NCI-H146 (cell line): ENCODE measurements around the gene LYST.
"Not testable (repeated sequence)": the region's sequence is repeated elsewhere in the genome, so short reads cannot be mapped to it uniquely, and the experiment has no call there.

Experiments used
- DNase-seq: peaks from one replicate; lab custom pipeline; 2025; lab: John Stamatoyannopoulos, UW

LYST gene

GRCh38 chr1:235766794-235767285 lies 99.9 kb downstream of the LYST start:
- no peak for DNase-seq

GRCh38 chr1:235763962-235764361 lies 102.7 kb downstream of the LYST start:
- DNase-seq, result no peak

GRCh38 chr1:235759336-235759735 lies 107.4 kb downstream of the LYST start:
- DNase-seq, result no peak

GRCh38 chr1:235758931-235759330 lies 107.8 kb downstream of the LYST start:
- DNase-seq, result peak; percentile 35

GRCh38 chr1:235757587-235758096 lies 109.1 kb downstream of the LYST start:
- no peak for DNase-seq

GRCh38 chr1:235754186-235754585 lies 112.5 kb downstream of the LYST start:
- DNase-seq, result not testable (repeated sequence)

- DNase-seq, result no peak
These were observed 116.9 kb downstream of the LYST start for GRCh38 chr1:235749755-235750300.

GRCh38 chr1:235748747-235749146 lies 118.0 kb downstream of the LYST start:
- DNase-seq, result no peak

GRCh38 chr1:235746245-235746644 lies 120.5 kb downstream of the LYST start:
- DNase-seq, result no peak

- no peak for DNase-seq
These were observed 121.1 kb downstream of the LYST start for GRCh38 chr1:235745503-235746136.

- DNase-seq, result no peak
These were observed 123.6 kb downstream of the LYST start for GRCh38 chr1:235742914-235743599.

GRCh38 chr1:235741294-235741693 lies 125.4 kb downstream of the LYST start:
- DNase-seq, result no peak

GRCh38 chr1:235739631-235740030 lies 127.1 kb downstream of the LYST start:
- no peak for DNase-seq

- DNase-seq, result no peak
These were observed 127.6 kb downstream of the LYST start for GRCh38 chr1:235739124-235739523.

GRCh38 chr1:235737751-235738150 lies 129.0 kb downstream of the LYST start:
- DNase-seq, result no peak

GRCh38 chr1:235736263-235736662 lies 130.4 kb downstream of the LYST start:
- peak; percentile 14 for DNase-seq

- DNase-seq, result no peak
These were observed 131.1 kb downstream of the LYST start for GRCh38 chr1:235735621-235736020.

- no peak for DNase-seq
These were observed 132.4 kb downstream of the LYST start for GRCh38 chr1:235734335-235734734.

- DNase-seq, result no peak
These were observed 136.7 kb downstream of the LYST start for GRCh38 chr1:235730007-235730406.

GRCh38 chr1:235726557-235726956 lies 140.1 kb downstream of the LYST start:
- DNase-seq, result no peak

- no peak for DNase-seq
These were observed 141.3 kb downstream of the LYST start for GRCh38 chr1:235725434-235725833.

GRCh38 chr1:235724730-235725129 lies 142.0 kb downstream of the LYST start:
- DNase-seq, result no peak

- no peak for DNase-seq
These were observed 143.8 kb downstream of the LYST start for GRCh38 chr1:235722858-235723257.
